Upper lobe of right lung (tissue), 1 donor: ENCODE data around the gene C2orf76. TPM values are rescaled to one million over a fixed set of nuclear protein-coding genes. Genes with fewer than 3 reads are reported as not detected.

Source experiments
- ATAC-seq: fragments of 200-7000 bp; cut with Tn5 transposase; one replicate; pipeline ENCODE4 v1.9.1; 2020; ENCODE audit warnings: mild to moderate bottlenecking, moderate library complexity
- DNase-seq: peaks from one replicate; pipeline ENCODE4 v3.0.0-alpha.2; 2020
- H3K27ac ChIP-seq: fragments of 200-600 bp; one replicate; pipeline ENCODE4 v1.8.0; 2022
- H3K27me3 ChIP-seq: fragments of 200-600 bp; one replicate; pipeline ENCODE4 v1.8.0; 2022; ENCODE audit warnings: mild to moderate bottlenecking
- H3K36me3 ChIP-seq: fragments of 200-600 bp; one replicate; pipeline ENCODE4 v1.8.0; 2022
- H3K4me1 ChIP-seq: fragments of 200-600 bp; one replicate; pipeline ENCODE4 v1.8.0; 2022
- H3K4me3 ChIP-seq: fragments of 200-600 bp; one replicate; pipeline ENCODE4 v1.8.0; 2022; ENCODE audit warnings: mild to moderate bottlenecking
- H3K9me3 ChIP-seq: fragments of 200-600 bp; one replicate; pipeline ENCODE4 v1.8.0; 2022
- intact Hi-C: fragments of 100-400 bp; cut with DNase I; formaldehyde crosslinking; loops from one replicate; pipeline ENCODE4 v1.11.0; 2022
- total RNA-seq: library from RNA; stranded (reverse); fragmentation: NEBNext Ultra II Directional; extraction: Animal tissue kit (Norgen Biotek cat#: 25700); gene quantifications from one replicate; pipeline ENCODE4 v1.2.1, GENCODE V29; 2021
- TF ChIP-seq, protein P1 (sequence below): fragments of 200-600 bp; IDR thresholded peaks from one replicate; pipeline ENCODE4 v1.8.0; 2022; ENCODE audit warnings: antibody characterized with exemption
- donor health status: DM: no; HTN: yes; CAD: no; lungs with severe emphysema.

Gene C2orf76
- total RNA-seq, 1 donor from 2014 or later = 11.8 TPM

DNA sequence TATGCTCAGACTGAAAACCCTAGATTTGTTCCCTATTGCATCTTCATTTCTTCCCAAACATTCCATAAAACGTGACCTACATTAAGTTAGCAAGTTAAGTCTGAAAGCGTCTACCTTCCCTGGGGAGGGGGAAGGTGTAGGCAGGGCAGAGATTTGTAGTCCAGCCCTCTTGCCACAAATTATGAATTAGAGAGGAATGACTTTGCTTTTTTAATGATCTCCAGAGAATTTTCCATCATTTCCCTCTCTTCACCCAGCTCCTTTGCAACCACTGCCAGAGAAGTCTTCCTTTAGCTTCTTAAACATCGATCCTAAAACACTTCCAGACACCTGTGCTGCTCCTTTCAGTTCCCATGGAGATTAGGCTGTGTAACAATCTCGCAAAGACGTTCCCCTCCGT is 1.2 kb downstream of the C2orf76 start:
- ATAC-seq (no peak), DNase-seq (no peak)
- Histone ChIP-seq H3K4me1 (peaks cover 33% of the 10 kb centered on the region), H3K36me3 (peaks cover 23% of the 10 kb centered on the region), H3K9me3 (no peaks in the 10 kb centered on the region), H3K27ac (no peak overlapping the region), H3K4me3 (peak overlapping the region; percentile 72), H3K27me3 (no peaks in the 10 kb centered on the region)
- TF ChIP-seq, protein P1, sequence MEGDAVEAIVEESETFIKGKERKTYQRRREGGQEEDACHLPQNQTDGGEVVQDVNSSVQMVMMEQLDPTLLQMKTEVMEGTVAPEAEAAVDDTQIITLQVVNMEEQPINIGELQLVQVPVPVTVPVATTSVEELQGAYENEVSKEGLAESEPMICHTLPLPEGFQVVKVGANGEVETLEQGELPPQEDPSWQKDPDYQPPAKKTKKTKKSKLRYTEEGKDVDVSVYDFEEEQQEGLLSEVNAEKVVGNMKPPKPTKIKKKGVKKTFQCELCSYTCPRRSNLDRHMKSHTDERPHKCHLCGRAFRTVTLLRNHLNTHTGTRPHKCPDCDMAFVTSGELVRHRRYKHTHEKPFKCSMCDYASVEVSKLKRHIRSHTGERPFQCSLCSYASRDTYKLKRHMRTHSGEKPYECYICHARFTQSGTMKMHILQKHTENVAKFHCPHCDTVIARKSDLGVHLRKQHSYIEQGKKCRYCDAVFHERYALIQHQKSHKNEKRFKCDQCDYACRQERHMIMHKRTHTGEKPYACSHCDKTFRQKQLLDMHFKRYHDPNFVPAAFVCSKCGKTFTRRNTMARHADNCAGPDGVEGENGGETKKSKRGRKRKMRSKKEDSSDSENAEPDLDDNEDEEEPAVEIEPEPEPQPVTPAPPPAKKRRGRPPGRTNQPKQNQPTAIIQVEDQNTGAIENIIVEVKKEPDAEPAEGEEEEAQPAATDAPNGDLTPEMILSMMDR = no peak
- intact Hi-C loops = no loop called here

DNA sequence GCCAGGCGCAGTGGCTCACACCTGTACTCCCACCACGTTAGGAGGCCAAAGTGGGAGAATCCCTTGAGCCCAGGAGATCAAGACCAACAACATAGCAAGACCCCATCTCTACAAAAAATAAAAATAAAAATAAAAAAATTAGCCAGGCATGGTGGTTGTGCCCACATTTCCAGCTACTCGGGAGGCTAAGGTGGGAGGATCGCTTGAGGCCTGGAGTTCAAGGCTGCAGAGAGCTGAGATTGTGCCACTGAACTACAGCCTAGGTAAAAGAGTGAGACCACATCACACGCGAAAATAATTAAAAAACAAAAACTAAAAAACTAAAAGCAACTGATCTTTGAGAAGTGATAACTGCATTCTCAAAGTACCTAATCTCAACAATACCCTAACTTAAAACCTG is 1.8 kb downstream of the C2orf76 start:
- no peak for ATAC-seq
- no peak overlapping the region for H3K27ac ChIP-seq

DNA sequence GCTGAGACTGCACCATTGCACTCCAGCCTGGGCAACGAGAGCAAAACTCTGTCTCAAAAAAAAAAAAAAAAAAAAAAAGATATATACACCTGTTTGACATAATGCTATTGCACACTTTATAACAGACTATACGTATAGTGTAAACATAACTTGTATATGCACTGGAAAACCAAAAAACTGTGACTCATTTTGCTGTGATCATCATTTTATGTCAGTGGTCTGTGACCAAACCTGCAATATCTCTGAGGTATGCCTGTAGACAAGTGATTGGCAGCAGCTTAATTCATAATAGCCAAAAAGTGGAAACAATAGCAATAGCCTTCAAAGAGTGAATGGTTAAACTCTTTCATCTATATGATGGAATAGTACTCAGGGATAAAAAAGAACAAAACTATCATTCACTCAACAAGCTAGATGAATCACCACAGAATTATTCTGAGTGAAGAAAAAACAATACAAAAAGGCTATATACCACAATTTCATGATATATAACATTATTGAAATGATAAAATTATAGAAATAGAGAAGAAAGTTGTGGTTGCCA is 6.1 kb downstream of the C2orf76 start:
- intact Hi-C loops = no loop called here

More for the DNA sequence above, 1.8 kb downstream of the C2orf76 start:
- H3K9me3 ChIP-seq = no peaks in the 10 kb centered on the region
- H3K4me1 ChIP-seq = peaks cover 32% of the 10 kb centered on the region
- no peak overlapping the region for H3K4me3 ChIP-seq
- intact Hi-C loops = no loop called here
- TF ChIP-seq, protein P1 = no peak
- no peaks in the 10 kb centered on the region for H3K27me3 ChIP-seq
- no peak for DNase-seq
- H3K36me3 ChIP-seq = peaks cover 16% of the 10 kb centered on the region

DNA sequence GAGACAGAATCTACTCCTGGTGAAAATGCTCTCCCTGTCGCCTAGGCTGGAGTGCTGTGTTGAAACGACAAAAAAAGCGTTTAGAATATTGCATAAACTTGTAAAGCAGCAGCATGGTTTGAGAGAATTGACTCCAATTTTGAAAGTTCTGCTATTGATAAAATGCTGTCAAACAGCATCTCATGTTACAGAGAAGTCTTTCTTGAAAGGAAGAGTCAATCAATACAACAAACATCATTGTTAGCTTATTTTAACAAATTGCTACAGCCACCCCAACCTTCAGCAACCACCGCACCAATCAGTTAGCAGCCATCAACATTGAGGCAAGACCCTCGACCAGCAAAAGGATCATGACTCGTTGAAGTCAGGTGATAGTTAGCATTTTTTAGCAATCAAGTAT is 6.9 kb downstream of the C2orf76 start:
- no peaks in the 10 kb centered on the region for H3K27me3 ChIP-seq
- no peak overlapping the region for H3K4me3 ChIP-seq
- peaks cover 6% of the 10 kb centered on the region for H3K4me1 ChIP-seq
- TF ChIP-seq, protein P1 = no peak
- DNase-seq (no peak), ATAC-seq (no peak)
- H3K9me3 ChIP-seq = no peaks in the 10 kb centered on the region
- intact Hi-C loops = no loop called here
- H3K36me3 ChIP-seq = no peaks in the 10 kb centered on the region
- no peak overlapping the region for H3K27ac ChIP-seq

More for the DNA sequence above, 6.1 kb downstream of the C2orf76 start:
- Histone ChIP-seq H3K4me1 (peaks cover 12% of the 10 kb centered on the region), H3K36me3 (no peaks in the 10 kb centered on the region), H3K27ac (no peak overlapping the region), H3K27me3 (no peaks in the 10 kb centered on the region), H3K9me3 (no peaks in the 10 kb centered on the region), H3K4me3 (no peak overlapping the region)
- ATAC-seq = no peak
- TF ChIP-seq, protein P1 = no peak
- no peak for DNase-seq

DNA sequence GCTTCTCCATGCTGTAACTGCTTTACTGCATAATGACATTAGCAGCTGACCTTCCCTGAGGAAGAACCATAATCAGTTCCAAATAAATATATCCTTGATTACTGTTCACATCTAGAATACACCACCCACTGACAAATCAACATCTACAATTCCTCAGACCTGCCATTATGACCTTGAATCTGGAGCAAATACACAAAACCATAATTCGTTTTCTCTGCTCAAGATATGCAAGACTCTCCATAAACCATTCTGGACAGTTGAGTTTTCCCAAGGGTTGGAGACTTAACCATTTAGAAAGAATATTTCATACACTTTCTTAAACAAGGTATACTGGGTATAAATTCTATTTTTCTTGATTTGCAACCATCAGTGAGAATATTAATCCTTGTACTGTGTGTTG is 11.8 kb downstream of the C2orf76 start:
- no peak for ATAC-seq
- no peaks in the 10 kb centered on the region for H3K9me3 ChIP-seq
- H3K27ac ChIP-seq = no peak overlapping the region
- no peak for DNase-seq
- TF ChIP-seq, protein P1 = no peak
- no peaks in the 10 kb centered on the region for H3K27me3 ChIP-seq
- intact Hi-C loops = no loop called here
- no peaks in the 10 kb centered on the region for H3K36me3 ChIP-seq
- H3K4me1 ChIP-seq = no peaks in the 10 kb centered on the region
- no peak overlapping the region for H3K4me3 ChIP-seq

DNA sequence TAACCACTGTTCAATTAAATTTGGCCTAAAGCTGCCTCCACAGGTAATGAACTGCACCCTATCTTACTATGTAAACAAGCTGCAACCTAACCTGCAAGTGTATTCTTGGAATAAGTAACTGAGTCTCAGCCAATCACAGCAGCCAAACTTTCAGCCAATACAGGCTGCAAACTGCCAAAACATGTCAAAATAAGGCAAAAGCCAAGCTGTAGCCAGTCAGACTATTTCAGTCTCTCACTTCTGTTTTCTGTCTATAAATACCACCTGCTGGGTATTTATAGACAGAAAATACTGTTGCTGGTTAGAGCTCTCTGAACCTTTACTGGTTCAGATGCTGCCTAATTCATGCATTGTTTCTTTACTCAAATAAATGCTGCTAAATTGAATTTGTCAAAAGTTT is 14.3 kb downstream of the C2orf76 start:
- H3K9me3 ChIP-seq = no peaks in the 10 kb centered on the region

More for the DNA sequence above, 14.3 kb downstream of the C2orf76 start:
- intact Hi-C loops = no loop called here
- H3K27ac ChIP-seq = no peak overlapping the region
- H3K4me3 ChIP-seq = no peak overlapping the region
- ATAC-seq (peak; percentile 63), DNase-seq (no peak)
- TF ChIP-seq, protein P1 = no peak
- H3K4me1 ChIP-seq = no peaks in the 10 kb centered on the region
- H3K27me3 ChIP-seq = no peaks in the 10 kb centered on the region
- no peaks in the 10 kb centered on the region for H3K36me3 ChIP-seq
